MM.1S (cell line): ENCODE results near the gene RNGTT.
"Not testable (repeated sequence)": the region's sequence is repeated elsewhere in the genome, so short reads cannot be mapped to it uniquely, and the experiment has no call there.

Experiments used
- DNase-seq: peaks from one replicate; pipeline ENCODE4 v3.0.0-alpha.2; 2015
- H2AFZ ChIP-seq: fragments of 300-600 bp; sonication (generic); 2 replicates; pipeline ENCODE4 v1.6.0; 2016; ENCODE audit warnings: antibody characterized with exemption, low read length
- H3F3A ChIP-seq: fragments of 300-600 bp; sonication (generic); 2 replicates; pipeline ENCODE4 v1.6.1; 2016; ENCODE audit warnings: mild to moderate bottlenecking, antibody characterized with exemption, low read length, moderate library complexity, mixed read lengths; ENCODE audit not compliant: insufficient read depth
- H3K27ac ChIP-seq: fragments of 300-600 bp; sonication (generic); 2 replicates; pipeline ENCODE4 v1.5.1; 2016; ENCODE audit warnings: mild to moderate bottlenecking, low read length
- H3K27me3 ChIP-seq: fragments of 300-600 bp; sonication (generic); replicated peaks from 2 replicates; pipeline ENCODE4 v1.6.0; 2016; ENCODE audit warnings: low read length; ENCODE audit not compliant: insufficient read depth
- H3K36me3 ChIP-seq: fragments of 300-600 bp; sonication (generic); replicated peaks from 2 replicates; pipeline ENCODE4 v1.6.1; 2016; ENCODE audit warnings: mild to moderate bottlenecking, low read length, mixed read lengths; ENCODE audit not compliant: insufficient read depth
- H3K4me1 ChIP-seq: fragments of 300-600 bp; sonication (generic); 2 replicates; pipeline ENCODE4 v1.6.1; 2016; ENCODE audit warnings: low read length, mixed read lengths
- H3K4me2 ChIP-seq: fragments of 300-600 bp; sonication (generic); 2 replicates; pipeline ENCODE4 v1.6.0; 2016; ENCODE audit warnings: low read depth, low read length
- H3K4me3 ChIP-seq: fragments of 300-600 bp; sonication (generic); 2 replicates; pipeline ENCODE4 v1.5.1; 2016; ENCODE audit warnings: low read length, mixed read lengths
- H3K79me2 ChIP-seq: fragments of 300-600 bp; sonication (generic); 2 replicates; pipeline ENCODE4 v1.6.1; 2016; ENCODE audit warnings: mixed run types, low read length, mixed read lengths
- H3K9ac ChIP-seq: fragments of 300-600 bp; sonication (generic); 2 replicates; pipeline ENCODE4 v1.6.1; 2016; ENCODE audit warnings: low read length, mixed read lengths
- H3K9me2 ChIP-seq: fragments of 300-600 bp; sonication (generic); replicated peaks from 2 replicates; pipeline ENCODE4 v1.6.1; 2016; ENCODE audit warnings: mild to moderate bottlenecking, low read length, mixed read lengths; ENCODE audit not compliant: insufficient read depth
- H3K9me3 ChIP-seq: fragments of 300-600 bp; sonication (generic); replicated peaks from 2 replicates; pipeline ENCODE4 v1.6.1; 2016; ENCODE audit warnings: mild to moderate bottlenecking, low read length, mixed read lengths; ENCODE audit not compliant: insufficient read depth
- H4K20me1 ChIP-seq: fragments of 300-600 bp; sonication (generic); 2 replicates; pipeline ENCODE4 v1.6.1; 2016; ENCODE audit warnings: mild to moderate bottlenecking, low read length, moderate library complexity, mixed read lengths; ENCODE audit not compliant: insufficient read depth
- EZH2 ChIP-seq: fragments of 300-600 bp; sonication (generic); optimal IDR thresholded peaks from 2 replicates; pipeline ENCODE3; 2017; ENCODE audit warnings: low read depth, mild to moderate bottlenecking, antibody characterized with exemption, low read length, mixed read lengths
- EZH2phosphoT487 ChIP-seq: fragments of 300-600 bp; sonication (generic); IDR thresholded peaks from 2 replicates; pipeline ENCODE4 v1.6.1; 2018; ENCODE audit warnings: antibody characterized with exemption, low read length
- TF ChIP-seq, protein P1 (sequence below): fragments of 300-600 bp; sonication (generic); IDR thresholded peaks from 2 replicates; pipeline ENCODE4 v1.5.1; 2016; ENCODE audit warnings: antibody characterized with exemption, low read length, mixed read lengths

RNGTT gene

DNA sequence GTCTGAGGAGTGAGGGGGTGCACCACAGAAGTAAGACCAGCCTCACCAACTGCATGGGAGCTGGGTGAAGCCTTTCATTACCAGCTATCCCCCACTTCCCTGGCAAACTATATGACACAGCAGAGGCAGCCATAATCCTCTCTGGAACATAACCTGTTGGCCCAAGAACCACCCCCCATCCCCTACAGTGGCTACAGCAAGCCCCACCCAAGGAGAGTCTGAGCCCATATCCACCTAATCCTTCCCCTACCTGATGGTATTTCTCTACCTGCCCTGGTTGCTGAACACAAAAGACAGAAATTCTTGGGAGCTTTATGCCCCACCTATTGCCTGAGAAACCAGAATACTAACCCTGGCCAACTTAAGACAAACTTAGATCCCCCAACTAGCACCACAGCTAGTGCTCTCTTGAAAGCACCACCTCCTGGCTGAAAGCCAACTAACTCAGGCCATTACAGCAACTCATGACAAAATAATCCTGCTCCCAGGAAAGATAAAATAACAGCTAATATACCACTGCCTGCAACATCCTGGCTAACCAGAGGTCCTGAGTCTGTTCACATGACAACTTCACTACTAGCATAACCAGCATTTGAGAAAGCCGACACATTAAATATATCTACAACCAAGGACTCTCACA is 11.2 kb downstream of the RNGTT start:
- H3F3A ChIP-seq = no peaks in the 10 kb centered on the region
- H3K9me3 ChIP-seq = no peaks in the 10 kb centered on the region; the same call in 1 of the 2 replicates
- H3K27me3 ChIP-seq = no peaks in the 10 kb centered on the region
- no peak for DNase-seq
- H3K79me2 ChIP-seq = peaks cover 79% of the 10 kb centered on the region
- H3K4me3 ChIP-seq = no peak overlapping the region
- no peaks in the 10 kb centered on the region for H3K36me3 ChIP-seq
- H3K4me1 ChIP-seq = no peaks in the 10 kb centered on the region
- no peaks in the 10 kb centered on the region for H4K20me1 ChIP-seq
- H3K9ac ChIP-seq = no peak overlapping the region
- H3K9me2 ChIP-seq = no peaks in the 10 kb centered on the region
- H2AFZ ChIP-seq = no peak overlapping the region
- H3K27ac ChIP-seq = no peak overlapping the region
- TF ChIP-seq, protein P1, sequence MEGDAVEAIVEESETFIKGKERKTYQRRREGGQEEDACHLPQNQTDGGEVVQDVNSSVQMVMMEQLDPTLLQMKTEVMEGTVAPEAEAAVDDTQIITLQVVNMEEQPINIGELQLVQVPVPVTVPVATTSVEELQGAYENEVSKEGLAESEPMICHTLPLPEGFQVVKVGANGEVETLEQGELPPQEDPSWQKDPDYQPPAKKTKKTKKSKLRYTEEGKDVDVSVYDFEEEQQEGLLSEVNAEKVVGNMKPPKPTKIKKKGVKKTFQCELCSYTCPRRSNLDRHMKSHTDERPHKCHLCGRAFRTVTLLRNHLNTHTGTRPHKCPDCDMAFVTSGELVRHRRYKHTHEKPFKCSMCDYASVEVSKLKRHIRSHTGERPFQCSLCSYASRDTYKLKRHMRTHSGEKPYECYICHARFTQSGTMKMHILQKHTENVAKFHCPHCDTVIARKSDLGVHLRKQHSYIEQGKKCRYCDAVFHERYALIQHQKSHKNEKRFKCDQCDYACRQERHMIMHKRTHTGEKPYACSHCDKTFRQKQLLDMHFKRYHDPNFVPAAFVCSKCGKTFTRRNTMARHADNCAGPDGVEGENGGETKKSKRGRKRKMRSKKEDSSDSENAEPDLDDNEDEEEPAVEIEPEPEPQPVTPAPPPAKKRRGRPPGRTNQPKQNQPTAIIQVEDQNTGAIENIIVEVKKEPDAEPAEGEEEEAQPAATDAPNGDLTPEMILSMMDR = no peak
- TF ChIP-seq EZH2phosphoT487 (no peak), EZH2 (no peak)
- no peak overlapping the region for H3K4me2 ChIP-seq

DNA sequence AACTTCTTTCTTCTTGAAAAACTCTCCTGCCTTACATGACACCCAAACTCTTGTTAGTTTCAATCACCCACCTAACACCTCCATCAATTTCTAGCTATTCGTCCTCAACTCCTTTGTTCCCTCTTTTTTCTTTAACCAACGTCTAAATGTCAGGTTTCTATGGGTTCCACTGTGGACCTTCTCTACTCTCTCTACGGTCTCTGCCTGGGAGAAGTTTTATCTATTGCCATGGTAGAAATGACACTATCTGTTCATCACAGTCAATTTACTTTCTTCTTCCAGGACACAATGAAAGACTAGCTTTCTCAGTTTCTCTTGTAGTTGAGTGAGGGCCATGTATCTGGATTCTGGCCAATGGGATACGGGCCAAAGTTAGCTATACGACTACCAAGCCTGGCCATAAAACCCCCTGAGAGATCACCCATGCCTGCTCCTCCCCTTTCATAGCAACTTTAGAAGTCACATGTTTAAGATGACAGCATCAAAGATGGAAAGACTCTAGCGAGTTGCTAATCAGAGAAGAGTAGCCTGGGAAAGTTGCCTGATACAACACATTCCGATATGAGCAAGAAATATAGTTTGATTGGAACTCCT is 17.9 kb downstream of the RNGTT start:
- DNase-seq = no peak
- no peaks in the 10 kb centered on the region for H3K4me1 ChIP-seq
- no peak overlapping the region for H2AFZ ChIP-seq
- H3K79me2 ChIP-seq = peaks cover 54% of the 10 kb centered on the region
- TF ChIP-seq, protein P1 = no peak
- no peak for TF ChIP-seq EZH2phosphoT487
- TF ChIP-seq EZH2 = no peak
- no peaks in the 10 kb centered on the region for H3F3A ChIP-seq
- H3K27me3 ChIP-seq = no peaks in the 10 kb centered on the region
- no peak overlapping the region for H3K4me2 ChIP-seq
- H3K4me3 ChIP-seq = no peak overlapping the region
- no peaks in the 10 kb centered on the region for H3K36me3 ChIP-seq
- H4K20me1 ChIP-seq = no peaks in the 10 kb centered on the region
- no peak overlapping the region for H3K27ac ChIP-seq
- H3K9me3 ChIP-seq = no peaks in the 10 kb centered on the region
- H3K9me2 ChIP-seq = no peaks in the 10 kb centered on the region
- H3K9ac ChIP-seq = no peak overlapping the region

DNA sequence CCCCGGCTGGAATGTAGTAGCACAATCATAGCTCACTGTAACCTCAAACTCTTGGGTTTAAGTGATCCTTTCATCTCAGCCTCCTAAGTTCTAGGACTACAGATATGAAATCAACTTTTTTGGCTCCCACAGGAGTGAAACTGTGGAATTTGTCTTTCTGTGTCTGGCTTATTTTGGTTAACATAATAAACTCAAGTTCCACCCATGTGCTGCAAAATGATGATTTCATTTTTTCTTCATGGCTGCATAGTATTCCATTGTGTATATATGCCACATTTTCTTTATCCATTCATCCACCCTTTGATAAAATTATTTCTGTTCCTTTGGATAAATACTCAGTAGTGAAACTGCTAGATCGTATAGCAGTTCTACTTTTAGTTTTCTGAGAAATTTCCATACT is 29.9 kb downstream of the RNGTT start:
- no peak overlapping the region for H2AFZ ChIP-seq
- H3K79me2 ChIP-seq = no peaks in the 10 kb centered on the region
- no peak overlapping the region for H3K4me3 ChIP-seq
- TF ChIP-seq EZH2phosphoT487 (no peak), EZH2 (no peak)
- TF ChIP-seq, protein P1 = no peak
- H4K20me1 ChIP-seq = no peaks in the 10 kb centered on the region
- H3K27ac ChIP-seq = no peak overlapping the region
- H3K4me2 ChIP-seq = no peak overlapping the region
- H3K27me3 ChIP-seq = no peaks in the 10 kb centered on the region
- no peak overlapping the region for H3K9ac ChIP-seq
- DNase-seq = no peak
- H3K4me1 ChIP-seq = no peaks in the 10 kb centered on the region
- no peaks in the 10 kb centered on the region for H3F3A ChIP-seq
- H3K9me3 ChIP-seq = no peaks in the 10 kb centered on the region
- no peaks in the 10 kb centered on the region for H3K9me2 ChIP-seq
- H3K36me3 ChIP-seq = no peaks in the 10 kb centered on the region; the same call in 1 of the 2 replicates

DNA sequence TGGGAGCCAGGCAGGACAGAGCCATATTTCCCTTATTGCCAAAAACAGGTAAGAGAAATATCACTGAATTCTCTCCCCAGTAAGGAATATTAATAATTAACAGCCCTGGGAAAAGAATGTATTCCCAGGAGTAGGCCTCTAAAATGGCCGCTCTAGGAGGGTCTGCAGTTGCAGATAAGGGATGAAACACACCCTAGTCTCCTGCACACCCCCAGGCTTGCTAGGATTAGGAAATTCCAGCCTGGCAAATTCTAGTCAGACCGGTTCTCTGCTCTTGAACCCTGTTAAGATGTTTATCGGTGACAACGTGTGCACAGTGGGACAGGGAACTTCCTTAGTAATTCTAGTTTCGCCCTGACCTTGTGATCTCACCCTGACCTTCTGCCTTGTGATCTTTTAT is 31.4 kb downstream of the RNGTT start:
- H3K9me3 ChIP-seq, DNase-seq: not testable (repeated sequence)

More for the DNA sequence above, 31.4 kb downstream of the RNGTT start:
- not testable (repeated sequence) for H3K27ac ChIP-seq, H3K36me3 ChIP-seq, H2AFZ ChIP-seq, H3F3A ChIP-seq, H3K4me2 ChIP-seq, H3K4me3 ChIP-seq, H3K79me2 ChIP-seq, H3K4me1 ChIP-seq, H4K20me1 ChIP-seq, H3K9ac ChIP-seq, H3K9me2 ChIP-seq, H3K27me3 ChIP-seq
